ENCODE measurements around the gene C21orf58.
"Not testable (repeated sequence)": the region's sequence is repeated elsewhere in the genome, so short reads cannot be mapped to it uniquely, and the experiment has no call there.

Gene C21orf58

GRCh38 chr21:46323227-46323709 is 402 bp downstream of the C21orf58 start:
- DNase-seq = no peak

- DNase-seq = peak; percentile 12
These were observed 1.1 kb downstream of the C21orf58 start for GRCh38 chr21:46322351-46323226.

- no peak for DNase-seq
These were observed 3.3 kb downstream of the C21orf58 start for GRCh38 chr21:46320331-46320801.

GRCh38 chr21:46319186-46319585 is 4.5 kb downstream of the C21orf58 start:
- DNase-seq = no peak

GRCh38 chr21:46318464-46318845 is 5.2 kb downstream of the C21orf58 start:
- no peak for DNase-seq

GRCh38 chr21:46317710-46318463 is 5.8 kb downstream of the C21orf58 start:
- DNase-seq = no peak

- no peak for DNase-seq
These were observed 6.9 kb downstream of the C21orf58 start for GRCh38 chr21:46316708-46317324.

GRCh38 chr21:46314441-46315020 is 9.1 kb downstream of the C21orf58 start:
- no peak for DNase-seq

- no peak for DNase-seq
These were observed 10.7 kb downstream of the C21orf58 start for GRCh38 chr21:46312949-46313348.

- no peak for DNase-seq
These were observed 12.1 kb downstream of the C21orf58 start for GRCh38 chr21:46311568-46311967.

GRCh38 chr21:46310260-46310659 is 13.4 kb downstream of the C21orf58 start:
- not testable (repeated sequence) for DNase-seq

GRCh38 chr21:46308431-46308830 is 15.2 kb downstream of the C21orf58 start:
- no peak for DNase-seq

GRCh38 chr21:46307625-46308024 is 16.0 kb downstream of the C21orf58 start:
- DNase-seq = no peak

- no peak for DNase-seq
These were observed 18.7 kb downstream of the C21orf58 start for GRCh38 chr21:46304955-46305354.

- DNase-seq = no peak
These were observed 19.2 kb downstream of the C21orf58 start for GRCh38 chr21:46304437-46304836.

- DNase-seq = no peak
These were observed 21.9 kb downstream of the C21orf58 start for GRCh38 chr21:46301759-46302158.

- DNase-seq = no peak
These were observed 24.5 kb downstream of the C21orf58 start for GRCh38 chr21:46299167-46299566.

- DNase-seq = peak; percentile 31
These were observed 26.1 kb downstream of the C21orf58 start for GRCh38 chr21:46297338-46298271.

GRCh38 chr21:46295996-46296752 is 27.5 kb downstream of the C21orf58 start:
- DNase-seq = peak; percentile 79

- no peak for DNase-seq
These were observed 28.4 kb downstream of the C21orf58 start for GRCh38 chr21:46295177-46295770.
